ENCODE results near the gene PCDHB7. TPM values are rescaled to one million over a fixed set of nuclear protein-coding genes. Genes with fewer than 3 reads are reported as not detected.

PCDHB7 gene
- total RNA-seq (2022; extraction: Qiagen RNA extraction) = 0.01 to 0.03 TPM (median 0.02 TPM) in 3 of 5 replicates, not detected in the others

DNA sequence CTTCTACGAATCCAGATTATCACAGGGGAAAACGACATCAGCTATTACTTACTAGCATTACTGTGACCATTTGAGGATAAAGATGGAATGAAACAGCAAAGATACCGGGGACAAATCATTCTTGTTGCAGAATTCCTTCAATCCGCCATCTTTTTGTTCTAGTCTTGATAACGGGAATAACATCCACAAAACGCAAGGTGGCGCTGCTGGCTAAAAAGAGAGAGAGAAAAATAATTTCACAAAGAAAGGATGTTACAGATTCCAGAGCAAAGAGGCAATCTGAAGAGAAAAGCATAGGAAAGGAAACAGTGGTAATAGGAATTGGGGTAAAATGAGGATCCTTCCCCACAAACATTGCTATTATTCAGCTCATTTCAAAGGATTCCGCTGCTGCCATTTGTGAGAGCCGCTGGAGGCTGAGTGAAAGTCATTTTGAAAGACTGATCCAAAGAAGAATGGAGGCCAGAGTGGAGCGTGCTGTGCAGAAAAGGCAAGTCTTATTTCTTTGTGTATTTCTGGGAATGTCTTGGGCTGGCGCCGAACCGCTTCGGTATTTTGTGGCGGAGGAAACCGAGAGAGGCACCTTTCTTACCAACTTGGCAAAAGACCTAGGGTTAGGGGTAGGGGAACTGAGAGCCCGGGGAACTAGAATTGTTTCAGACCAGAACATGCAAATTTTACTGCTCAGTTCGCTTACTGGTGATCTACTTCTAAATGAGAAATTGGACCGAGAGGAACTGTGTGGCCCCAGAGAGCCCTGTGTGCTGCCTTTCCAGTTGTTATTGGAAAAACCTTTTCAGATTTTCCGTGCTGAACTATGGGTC, at the start of gene PCDHB7:
Gene PCDHB7, plus strand, starts transcription at position 264 of the 824 bp plus-strand sequence. Its CDS starts 192 bp downstream, at position 456.

DNA sequence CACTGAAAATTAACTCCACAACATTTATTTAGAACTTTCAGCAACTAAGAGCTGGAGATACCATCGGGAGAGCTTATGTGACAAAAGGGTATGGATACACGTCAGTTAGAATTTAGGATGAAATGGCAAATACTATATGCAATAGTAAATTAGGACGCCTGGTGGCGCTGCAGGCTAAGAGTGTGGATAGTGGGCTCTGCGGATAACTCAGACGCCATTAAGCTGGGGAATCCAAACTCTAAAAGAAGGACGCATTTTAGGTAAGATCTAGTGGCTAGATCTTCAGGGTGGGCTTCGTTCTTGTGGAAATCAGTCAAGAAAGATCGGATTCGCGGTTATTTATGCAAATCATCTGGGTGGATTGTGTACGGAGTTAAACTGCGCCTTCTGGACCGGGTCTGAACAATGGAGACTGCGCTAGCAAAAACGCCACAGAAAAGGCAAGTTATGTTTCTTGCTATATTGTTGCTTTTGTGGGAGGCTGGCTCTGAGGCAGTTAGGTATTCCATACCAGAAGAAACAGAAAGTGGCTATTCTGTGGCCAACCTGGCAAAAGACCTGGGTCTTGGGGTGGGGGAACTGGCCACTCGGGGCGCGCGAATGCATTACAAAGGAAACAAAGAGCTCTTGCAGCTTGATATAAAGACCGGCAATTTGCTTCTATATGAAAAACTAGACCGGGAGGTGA, 37.3 kb upstream of the PCDHB7 start, which contains the start of gene PCDHB5:
Gene PCDHB5, plus strand, starts transcription at position 177 of the 688 bp plus-strand sequence. Its CDS starts 229 bp downstream, at position 406.

DNA sequence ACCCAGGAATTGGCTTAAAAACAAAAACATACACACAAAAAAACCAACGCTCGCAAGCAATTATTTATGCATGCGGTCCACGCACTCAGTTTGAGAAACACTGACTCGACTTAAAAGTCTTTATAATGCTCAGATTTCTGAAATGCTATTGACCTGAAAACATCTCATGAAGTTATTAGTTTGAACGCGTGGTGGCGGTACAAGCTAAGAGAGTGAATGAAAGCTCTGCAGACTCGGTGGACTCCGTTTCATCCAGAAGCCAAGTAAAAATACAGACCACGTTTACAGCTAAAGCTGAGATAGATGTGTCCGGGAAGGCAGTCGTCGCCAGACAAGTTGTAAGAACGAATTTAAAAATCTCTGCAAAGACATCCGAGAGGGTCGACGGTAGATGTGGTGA, 22.6 kb upstream of the PCDHB7 start, which contains the start of gene PCDHB6:
Gene PCDHB6, plus strand, starts transcription at position 246 of the 400 bp plus-strand sequence. CDS start 201 bp downstream, outside the sequence.

DNA sequence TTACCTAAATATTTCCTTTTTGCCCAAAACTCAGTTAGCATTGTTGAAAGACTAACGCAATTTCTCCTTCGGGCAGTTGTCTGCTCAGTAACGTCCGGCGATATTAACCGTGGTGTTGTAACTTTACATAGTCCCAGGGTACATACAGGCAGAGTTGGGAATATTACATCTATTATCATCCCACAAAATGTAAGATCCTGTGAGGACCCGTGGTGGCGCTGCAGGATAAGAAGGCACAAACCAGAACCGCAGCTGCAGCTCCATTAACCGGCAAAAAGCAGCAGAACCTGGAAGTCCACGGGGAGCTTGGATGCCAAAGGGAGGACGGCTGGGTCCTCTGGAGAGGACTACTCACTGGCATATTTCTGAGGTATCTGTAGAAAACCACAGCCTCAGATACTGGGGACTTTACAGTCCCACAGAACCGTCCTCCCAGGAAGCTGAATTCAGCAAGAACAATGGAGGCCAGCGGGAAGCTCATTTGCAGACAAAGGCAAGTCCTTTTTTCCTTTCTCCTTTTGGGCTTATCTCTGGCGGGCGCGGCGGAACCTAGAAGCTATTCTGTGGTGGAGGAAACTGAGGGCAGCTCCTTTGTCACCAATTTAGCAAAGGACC, 5.2 kb downstream of the PCDHB7 start, which contains the start of gene PCDHB8:
Gene PCDHB8, plus strand, starts transcription at position 214 of the 615 bp plus-strand sequence. Its CDS starts 245 bp downstream, at position 459.

DNA sequence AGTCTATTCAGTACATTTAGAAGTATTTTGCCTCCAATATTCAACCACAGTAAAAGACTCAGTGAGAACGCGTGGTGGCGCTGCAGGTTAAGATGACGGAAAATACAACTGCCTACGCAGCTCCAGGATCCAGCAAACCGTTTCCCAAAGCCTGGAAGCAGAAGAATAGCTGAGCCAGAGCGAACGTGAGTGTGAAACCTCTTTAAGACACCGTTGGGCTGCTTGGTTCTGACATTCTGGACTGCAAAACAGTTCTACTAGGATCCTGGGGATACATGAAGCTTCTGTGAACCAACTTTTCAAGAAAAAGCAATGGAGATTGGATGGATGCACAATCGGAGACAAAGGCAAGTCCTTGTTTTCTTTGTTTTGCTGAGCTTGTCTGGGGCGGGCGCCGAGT, 9.8 kb downstream of the PCDHB7 start, which contains the start of gene PCDHB16:
Gene PCDHB16, plus strand, starts transcription at position 140 of the 400 bp plus-strand sequence. Its CDS starts 173 bp downstream, at position 313.

DNA sequence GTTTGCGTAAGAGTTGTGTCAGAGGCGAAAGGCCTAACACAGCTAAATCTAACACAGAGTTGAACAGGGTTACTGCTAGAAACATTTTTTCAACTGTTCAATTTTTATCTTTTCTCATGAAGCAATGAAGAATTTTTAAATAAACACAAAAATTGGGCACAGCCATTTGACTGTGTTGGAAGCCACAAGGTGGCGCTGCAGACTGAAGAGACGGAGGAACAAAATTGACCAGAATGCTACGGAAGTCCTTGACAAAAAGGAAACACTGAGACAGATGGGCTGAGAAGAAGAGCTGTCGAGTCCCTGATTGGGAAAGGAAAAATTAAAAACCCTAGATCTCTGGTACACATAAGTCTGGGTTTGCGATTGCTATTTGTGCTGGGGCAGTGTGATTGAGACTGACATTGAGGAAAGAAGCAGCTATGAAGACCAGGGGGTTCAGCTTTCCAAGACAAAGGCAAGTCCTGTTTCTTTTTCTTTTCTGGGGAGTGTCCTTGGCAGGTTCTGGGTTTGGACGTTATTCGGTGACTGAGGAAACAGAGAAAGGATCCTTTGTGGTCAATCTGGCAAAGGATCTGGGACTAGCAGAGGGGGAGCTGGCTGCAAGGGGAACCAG, 14.6 kb downstream of the PCDHB7 start, which contains the start of gene PCDHB9:
Gene PCDHB9, plus strand, starts transcription at position 265 of the 616 bp plus-strand sequence. Its CDS starts 158 bp downstream, at position 423.

DNA sequence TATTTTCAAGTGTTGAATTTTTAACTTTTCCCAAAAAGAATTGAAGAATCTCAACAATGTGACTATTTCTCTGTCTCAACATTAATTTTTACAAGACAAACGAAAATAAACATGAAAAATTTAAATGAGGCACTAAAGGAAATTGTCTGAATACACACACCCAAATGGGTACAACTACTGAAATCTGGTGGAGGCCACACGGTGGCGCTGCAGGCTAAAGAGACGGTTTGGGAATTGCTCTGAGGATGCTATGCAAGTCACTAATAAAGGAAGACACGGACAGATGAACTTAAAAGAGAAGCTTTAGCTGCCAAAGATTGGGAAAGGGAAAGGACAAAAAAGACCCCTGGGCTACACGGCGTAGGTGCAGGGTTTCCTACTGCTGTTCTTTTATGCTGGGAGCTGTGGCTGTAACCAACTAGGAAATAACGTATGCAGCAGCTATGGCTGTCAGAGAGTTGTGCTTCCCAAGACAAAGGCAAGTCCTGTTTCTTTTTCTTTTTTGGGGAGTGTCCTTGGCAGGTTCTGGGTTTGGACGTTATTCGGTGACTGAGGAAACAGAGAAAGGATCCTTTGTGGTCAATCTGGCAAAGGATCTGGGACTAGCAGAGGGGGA, 19.8 kb downstream of the PCDHB7 start, which contains the start of gene PCDHB10:
Gene PCDHB10, plus strand, starts transcription at position 244 of the 616 bp plus-strand sequence. Its CDS starts 200 bp downstream, at position 444.

DNA sequence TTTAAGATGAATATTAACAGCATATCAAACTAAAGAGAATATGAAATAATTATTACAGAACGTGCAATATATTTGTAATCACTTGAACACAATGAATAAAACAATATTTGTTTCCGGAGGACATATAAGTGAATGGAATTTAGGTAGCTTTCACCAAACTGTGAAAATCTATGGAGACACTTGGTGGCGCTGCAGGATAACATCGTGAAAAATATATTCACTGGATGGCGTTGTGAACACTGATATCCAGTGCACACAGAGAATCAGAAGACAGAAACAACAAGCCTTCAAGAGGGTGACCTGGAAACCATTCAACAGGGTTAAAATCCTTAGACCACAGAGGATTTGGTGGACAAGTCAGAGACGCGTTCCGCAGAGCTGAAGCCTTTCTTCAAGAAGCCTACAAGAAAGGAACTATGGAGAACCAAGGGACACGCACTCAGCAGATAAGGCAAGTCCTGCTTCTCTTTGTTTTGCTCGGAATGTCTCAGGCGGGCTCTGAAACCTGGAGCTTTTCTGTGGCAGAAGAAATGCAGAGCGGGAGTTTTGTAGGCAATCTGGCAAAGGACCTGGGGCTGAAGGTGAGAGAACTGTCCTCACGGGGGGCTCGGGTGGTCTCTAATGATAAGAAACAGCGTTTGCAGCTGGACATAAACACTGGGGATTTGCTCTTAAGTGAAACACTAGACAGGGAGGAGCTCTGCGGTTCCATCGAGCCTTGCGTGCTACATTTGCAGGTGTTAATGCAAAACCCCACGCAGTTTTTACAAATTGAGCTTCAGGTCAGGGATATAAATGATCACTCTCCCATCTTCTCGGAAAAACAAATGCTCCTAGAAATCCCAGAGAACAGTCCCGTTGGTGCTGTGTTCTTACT, 27.2 kb downstream of the PCDHB7 start, which contains the start of gene PCDHB11:
Gene PCDHB11, plus strand, starts transcription at position 269 of the 877 bp plus-strand sequence. Its CDS starts 148 bp downstream, at position 417.

DNA sequence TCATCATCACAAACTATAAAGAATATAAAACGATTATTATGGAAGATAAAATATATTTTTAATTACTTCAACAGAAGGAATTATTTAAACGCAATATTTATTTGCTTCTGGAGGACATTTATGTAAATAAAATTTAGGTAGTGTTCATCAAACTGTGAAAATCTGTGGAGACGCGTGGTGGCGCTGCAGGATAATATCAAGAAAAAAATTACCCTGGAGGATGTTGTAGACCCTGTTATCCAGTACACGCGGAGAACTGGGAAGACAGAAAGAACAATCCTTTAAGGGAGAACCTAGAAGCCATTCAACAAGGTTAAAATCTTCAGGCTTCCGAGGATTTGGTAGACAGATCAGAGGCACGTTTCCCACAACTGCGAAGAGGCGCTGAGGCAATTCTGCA, 36.0 kb downstream of the PCDHB7 start, which contains the start of gene PCDHB12:
Gene PCDHB12, plus strand, starts transcription at position 242 of the 400 bp plus-strand sequence. CDS start 189 bp downstream, outside the sequence.

DNA sequence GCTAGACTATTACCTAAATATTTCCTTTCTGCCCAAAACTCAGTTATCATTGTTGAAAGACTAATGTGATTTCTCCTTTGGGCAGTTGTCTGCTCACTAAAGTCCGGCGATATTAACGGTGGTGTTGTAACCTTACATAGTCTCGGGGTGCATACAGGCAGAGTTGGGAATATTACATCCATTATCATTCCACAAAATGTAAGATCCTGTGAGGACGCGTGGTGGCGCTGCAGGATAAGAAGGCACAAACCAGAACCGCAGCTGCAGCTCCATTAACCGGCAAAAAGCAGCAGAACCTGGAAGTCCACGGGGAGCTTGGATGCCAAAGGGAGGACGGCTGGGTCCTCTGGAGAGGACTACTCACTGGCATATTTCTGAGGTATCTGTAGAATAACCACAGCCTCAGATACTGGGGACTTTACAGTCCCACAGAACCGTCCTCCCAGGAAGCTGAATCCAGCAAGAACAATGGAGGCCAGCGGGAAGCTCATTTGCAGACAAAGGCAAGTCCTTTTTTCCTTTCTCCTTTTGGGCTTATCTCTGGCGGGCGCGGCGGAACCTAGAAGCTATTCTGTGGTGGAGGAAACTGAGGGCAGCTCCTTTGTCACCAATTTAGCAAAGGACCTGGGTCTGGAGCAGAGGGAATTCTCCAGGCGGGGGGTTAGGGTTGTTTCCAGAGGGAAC, 41.4 kb downstream of the PCDHB7 start, which contains the start of gene PCDHB13:
Gene PCDHB13, plus strand, starts transcription at position 264 of the 684 bp plus-strand sequence. Its CDS starts 205 bp downstream, at position 469.

DNA sequence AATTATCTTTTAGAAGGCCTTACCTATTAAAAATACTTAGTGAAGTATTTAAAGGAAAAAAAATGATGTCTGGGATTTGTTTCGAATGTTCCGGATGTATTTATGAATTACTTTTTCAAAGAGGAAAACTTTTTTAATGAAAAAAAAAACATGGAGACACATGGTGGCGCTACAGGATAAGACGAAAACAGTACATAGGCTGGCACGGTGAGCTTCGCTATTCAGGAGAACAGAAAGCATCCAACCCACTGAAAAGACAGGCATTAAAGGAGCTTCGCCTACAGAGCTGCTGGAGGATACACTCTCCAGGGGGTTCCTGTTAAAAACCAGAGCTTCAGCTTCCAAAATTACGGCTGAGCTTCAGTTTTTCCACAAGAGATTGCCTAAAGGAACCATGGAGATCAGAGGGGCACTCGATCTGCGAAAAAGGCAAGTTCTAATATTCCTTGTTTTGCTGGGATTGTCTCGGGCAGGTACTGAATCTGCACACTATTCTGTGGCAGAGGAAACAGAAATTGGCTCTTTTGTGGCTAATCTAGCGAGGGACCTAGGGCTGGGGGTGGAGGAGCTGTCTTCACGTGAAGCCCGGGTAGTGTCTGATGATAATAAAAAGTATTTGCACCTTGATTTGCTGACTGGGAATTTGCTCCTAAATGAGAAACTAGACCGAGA, 50.8 kb downstream of the PCDHB7 start, which contains the start of gene PCDHB14:
Gene PCDHB14, plus strand, starts transcription at position 232 of the 672 bp plus-strand sequence. Its CDS starts 163 bp downstream, at position 395.

Other genes with a start within 250 kb of the PCDHB7 start
- 1.7 to 2.2 TPM (median 1.9 TPM) in 5 replicates for gene PCDHAC1, start 246.3 kb upstream of the PCDHB7 start, total RNA-seq (2022; extraction: Qiagen RNA extraction)
- 3.2 to 5.7 TPM (median 3.6 TPM) in 5 replicates for gene PCDHAC2, start 206.2 kb upstream of the PCDHB7 start, total RNA-seq (2022; extraction: Qiagen RNA extraction)
- gene PCDHB1, start 121.3 kb upstream of the PCDHB7 start, total RNA-seq (2022; extraction: Qiagen RNA extraction) = not detected in 5 replicates
- gene PCDHB2, start 78.0 kb upstream of the PCDHB7 start, total RNA-seq (2022; extraction: Qiagen RNA extraction) = 2.6 to 5.2 TPM (median 3.4 TPM) in 5 replicates
- 0.02 to 0.03 TPM (median 0.02 TPM) in 3 of 5 replicates, not detected in the others for gene PCDHB3, start 72.2 kb upstream of the PCDHB7 start, total RNA-seq (2022; extraction: Qiagen RNA extraction)
- 0.03 to 0.12 TPM (median 0.06 TPM) in 5 replicates for gene PCDHB4, start 50.8 kb upstream of the PCDHB7 start, total RNA-seq (2022; extraction: Qiagen RNA extraction)
- 1.3 to 1.7 TPM (median 1.4 TPM) in 5 replicates for gene PCDHB5, start 37.4 kb upstream of the PCDHB7 start, total RNA-seq (2022; extraction: Qiagen RNA extraction)
- 0.84 to 1.1 TPM (median 0.90 TPM) in 5 replicates for gene PCDHB6, start 22.6 kb upstream of the PCDHB7 start, total RNA-seq (2022; extraction: Qiagen RNA extraction)
- gene PCDHB8, start 5.1 kb downstream of the PCDHB7 start, total RNA-seq (2022; extraction: Qiagen RNA extraction) = 0.24 to 0.28 TPM (median 0.26 TPM) in 5 replicates
- 0.02 to 0.13 TPM (median 0.06 TPM) in 5 replicates for gene PCDHB16, start 9.7 kb downstream of the PCDHB7 start, total RNA-seq (2022; extraction: Qiagen RNA extraction)
- gene PCDHB9, start 14.5 kb downstream of the PCDHB7 start, total RNA-seq (2022; extraction: Qiagen RNA extraction) = 0.01 to 0.09 TPM (median 0.02 TPM) in 4 of 5 replicates, not detected in the other
- 0.02 to 0.06 TPM (median 0.03 TPM) in 3 of 5 replicates, not detected in the others for gene PCDHB10, start 19.7 kb downstream of the PCDHB7 start, total RNA-seq (2022; extraction: Qiagen RNA extraction)
- 0.05 to 0.08 TPM (median 0.07 TPM) in 5 replicates for gene PCDHB11, start 27.0 kb downstream of the PCDHB7 start, total RNA-seq (2022; extraction: Qiagen RNA extraction)
- gene PCDHB12, start 36.1 kb downstream of the PCDHB7 start, total RNA-seq (2022; extraction: Qiagen RNA extraction) = 0.01 to 0.02 TPM in 2 of 5 replicates, not detected in the others
- 0.03 to 0.08 TPM (median 0.06 TPM) in 5 replicates for gene PCDHB13, start 41.3 kb downstream of the PCDHB7 start, total RNA-seq (2022; extraction: Qiagen RNA extraction)
- gene PCDHB14, start 50.7 kb downstream of the PCDHB7 start, total RNA-seq (2022; extraction: Qiagen RNA extraction) = 0.03 to 0.09 TPM (median 0.06 TPM) in 5 replicates
- 0.03 to 0.13 TPM (median 0.07 TPM) in 5 replicates for gene PCDHB15, start 72.8 kb downstream of the PCDHB7 start, total RNA-seq (2022; extraction: Qiagen RNA extraction)
- gene SLC25A2, start 131.4 kb downstream of the PCDHB7 start, total RNA-seq (2022; extraction: Qiagen RNA extraction) = not detected in 5 replicates
- gene TAF7, start 148.1 kb downstream of the PCDHB7 start, total RNA-seq (2022; extraction: Qiagen RNA extraction) = 59.3 to 79.3 TPM (median 67.9 TPM) in 5 replicates
- 0.23 to 0.32 TPM (median 0.27 TPM) in 5 replicates for gene PCDHGA1, start 157.9 kb downstream of the PCDHB7 start, total RNA-seq (2022; extraction: Qiagen RNA extraction)
- 0.40 to 0.74 TPM (median 0.53 TPM) in 5 replicates for gene PCDHGA2, start 166.1 kb downstream of the PCDHB7 start, total RNA-seq (2022; extraction: Qiagen RNA extraction)
- 0.02 to 0.03 TPM in 2 of 5 replicates, not detected in the others for gene PCDHGA3, start 171.2 kb downstream of the PCDHB7 start, total RNA-seq (2022; extraction: Qiagen RNA extraction)
- 1.4 to 1.9 TPM (median 1.7 TPM) in 5 replicates for gene PCDHGB1, start 177.5 kb downstream of the PCDHB7 start, total RNA-seq (2022; extraction: Qiagen RNA extraction)
- gene PCDHGA4, start 182.4 kb downstream of the PCDHB7 start, total RNA-seq (2022; extraction: Qiagen RNA extraction) = 0.06 to 0.13 TPM (median 0.11 TPM) in 5 replicates
- gene PCDHGB2, start 187.3 kb downstream of the PCDHB7 start, total RNA-seq (2022; extraction: Qiagen RNA extraction) = 0.05 to 0.08 TPM (median 0.07 TPM) in 5 replicates
- 0.13 to 0.17 TPM (median 0.16 TPM) in 5 replicates for gene PCDHGA5, start 191.5 kb downstream of the PCDHB7 start, total RNA-seq (2022; extraction: Qiagen RNA extraction)
- gene PCDHGB3, start 197.6 kb downstream of the PCDHB7 start, total RNA-seq (2022; extraction: Qiagen RNA extraction) = 0.11 to 0.23 TPM (median 0.14 TPM) in 5 replicates
- gene PCDHGA6, start 201.2 kb downstream of the PCDHB7 start, total RNA-seq (2022; extraction: Qiagen RNA extraction) = 0.11 to 0.28 TPM (median 0.24 TPM) in 5 replicates
- gene PCDHGA7, start 210.1 kb downstream of the PCDHB7 start, total RNA-seq (2022; extraction: Qiagen RNA extraction) = 0.71 to 1.2 TPM (median 0.76 TPM) in 5 replicates
- gene PCDHGB4, start 215.1 kb downstream of the PCDHB7 start, total RNA-seq (2022; extraction: Qiagen RNA extraction) = 0.81 to 1.0 TPM (median 0.92 TPM) in 5 replicates
- gene PCDHGA8, start 220.0 kb downstream of the PCDHB7 start, total RNA-seq (2022; extraction: Qiagen RNA extraction) = 0.02 to 0.03 TPM (median 0.02 TPM) in 4 of 5 replicates, not detected in the other
- gene PCDHGB5, start 225.3 kb downstream of the PCDHB7 start, total RNA-seq (2022; extraction: Qiagen RNA extraction) = 1.9 to 2.5 TPM (median 2.2 TPM) in 5 replicates
- 0.03 to 0.05 TPM (median 0.05 TPM) in 5 replicates for gene PCDHGA9, start 230.1 kb downstream of the PCDHB7 start, total RNA-seq (2022; extraction: Qiagen RNA extraction)
- gene PCDHGB6, start 235.4 kb downstream of the PCDHB7 start, total RNA-seq (2022; extraction: Qiagen RNA extraction) = 0.09 to 0.13 TPM (median 0.10 TPM) in 5 replicates
- gene PCDHGA10, start 240.3 kb downstream of the PCDHB7 start, total RNA-seq (2022; extraction: Qiagen RNA extraction) = 0.02 to 0.03 TPM in 2 of 5 replicates, not detected in the others
- gene PCDHGB7, start 245.0 kb downstream of the PCDHB7 start, total RNA-seq (2022; extraction: Qiagen RNA extraction) = 0.03 to 0.13 TPM (median 0.07 TPM) in 3 of 5 replicates, not detected in the others
- not detected in 5 replicates for gene PCDHGA11, start 248.4 kb downstream of the PCDHB7 start, total RNA-seq (2022; extraction: Qiagen RNA extraction)